Neural progenitor cell (in vitro differentiated cells): ENCODE results near the gene TRAPPC2L.

Experiments
- CTCF ChIP-seq: fragments of 200-600 bp; sonication (generic); IDR thresholded peaks from 2 replicates; pipeline ENCODE4 v1.5.1; 2017; ENCODE audit warnings: antibody characterized with exemption, mild to moderate bottlenecking
- EZH2 ChIP-seq: fragments of 200-600 bp; sonication (generic); IDR thresholded peaks from 2 replicates; pipeline ENCODE4 v1.6.1; 2017; ENCODE audit warnings: antibody characterized with exemption, mild to moderate bottlenecking, moderate library complexity

DNA sequence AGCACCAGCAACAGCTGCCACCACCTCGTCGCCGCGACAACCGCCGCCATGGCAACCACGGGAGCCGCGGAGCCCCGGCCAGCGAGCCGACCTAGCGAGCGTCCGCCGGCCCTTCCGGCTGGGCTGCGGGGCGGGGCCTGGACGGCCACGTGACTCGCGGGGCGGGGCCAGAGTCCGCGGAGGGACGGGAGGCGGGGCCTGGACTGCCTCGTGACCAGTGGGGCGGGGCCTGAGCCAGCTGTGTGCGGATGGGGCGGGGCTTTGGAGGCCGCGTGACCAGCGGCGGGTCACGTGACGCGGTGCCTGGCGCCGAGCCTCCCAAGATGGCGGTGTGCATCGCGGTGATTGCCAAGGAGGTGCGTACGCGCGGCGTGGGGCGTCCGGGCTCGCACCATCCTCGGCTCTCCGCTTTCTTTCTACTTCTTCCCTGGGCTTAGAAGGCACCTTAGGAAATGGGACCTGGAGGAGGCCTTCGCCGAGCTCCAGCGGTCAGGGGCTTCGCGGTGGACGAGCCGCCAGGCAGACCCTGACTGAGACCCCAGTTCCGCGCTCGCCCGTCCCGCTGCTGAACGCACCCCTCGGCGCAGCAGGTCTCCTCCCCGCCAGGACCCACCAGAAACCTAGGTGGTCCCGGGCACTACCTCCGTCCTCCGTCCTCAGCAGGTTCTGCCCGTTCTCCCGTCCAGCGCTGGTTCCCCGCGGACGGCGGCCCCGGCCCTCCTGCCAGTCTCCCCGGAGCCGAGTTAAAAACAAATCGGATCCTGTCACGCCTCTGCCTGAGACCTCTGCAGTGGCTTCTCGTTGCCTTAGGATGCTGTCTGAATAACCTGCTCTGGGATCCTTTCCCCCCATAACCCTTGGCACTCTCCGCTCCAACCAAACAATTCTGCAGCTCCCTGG is at the start of gene TRAPPC2L, which contains the start of gene GALNS:
- TF ChIP-seq CTCF, result no peak
- no peak for TF ChIP-seq EZH2
